ENCODE data around the gene RALBP1. TPM values are rescaled to one million over a fixed set of nuclear protein-coding genes. Genes with fewer than 3 reads are reported as not detected.
"Not testable (repeated sequence)": the region's sequence is repeated elsewhere in the genome, so short reads cannot be mapped to it uniquely, and the experiment has no call there.

Gene RALBP1
- total RNA-seq, 1 experiment from 2014 or later, result 70.0 TPM

DNA sequence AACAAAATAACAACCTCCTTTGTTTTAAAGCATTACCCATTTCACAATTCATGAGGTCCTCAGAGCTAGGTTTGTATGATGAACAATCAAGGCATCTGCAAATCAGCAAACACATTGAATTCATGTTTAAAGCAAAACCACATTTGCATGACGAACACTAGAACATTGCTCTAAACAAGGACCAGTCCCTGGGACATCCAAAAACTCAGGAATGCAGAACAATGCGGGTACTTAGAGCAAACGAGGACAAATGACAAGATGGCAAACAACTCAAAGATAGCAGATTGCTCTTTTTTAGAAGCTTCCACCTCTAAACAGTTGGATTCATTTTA lies 45.7 kb upstream of the RALBP1 start:
- Histone ChIP-seq H3K9me3 (ENCODE audit: control insufficient read depth, insufficient read depth, low read depth, low read length) (no peaks in the 10 kb centered on the region), H3K27me3 (ENCODE audit: control insufficient read depth, insufficient read depth, low read length) (no peaks in the 10 kb centered on the region), H3K4me1 (ENCODE audit: control insufficient read depth, insufficient read depth, low read length) (no peaks in the 10 kb centered on the region), H3K4me3 (ENCODE audit: low read depth in 2 of 2, low read length in 2 of 2) (no peak overlapping the region), H3K36me3 (ENCODE audit: control insufficient read depth, insufficient read depth, low read length) (no peaks in the 10 kb centered on the region), H3K27ac (ENCODE audit: low read length) (no peak overlapping the region)
- DNase-seq (ENCODE audit: low read depth, low spot score), result no peak
- no TSS peak for BruUV-seq (replicated peaks)
- no peak for ATAC-seq
- TF ChIP-seq SIN3A (IDR thresholded peaks at IDR 0.05; ENCODE audit: borderline replicate concordance, insufficient read depth, low read depth, low read length), result no peak
- TF ChIP-seq, protein P1, sequence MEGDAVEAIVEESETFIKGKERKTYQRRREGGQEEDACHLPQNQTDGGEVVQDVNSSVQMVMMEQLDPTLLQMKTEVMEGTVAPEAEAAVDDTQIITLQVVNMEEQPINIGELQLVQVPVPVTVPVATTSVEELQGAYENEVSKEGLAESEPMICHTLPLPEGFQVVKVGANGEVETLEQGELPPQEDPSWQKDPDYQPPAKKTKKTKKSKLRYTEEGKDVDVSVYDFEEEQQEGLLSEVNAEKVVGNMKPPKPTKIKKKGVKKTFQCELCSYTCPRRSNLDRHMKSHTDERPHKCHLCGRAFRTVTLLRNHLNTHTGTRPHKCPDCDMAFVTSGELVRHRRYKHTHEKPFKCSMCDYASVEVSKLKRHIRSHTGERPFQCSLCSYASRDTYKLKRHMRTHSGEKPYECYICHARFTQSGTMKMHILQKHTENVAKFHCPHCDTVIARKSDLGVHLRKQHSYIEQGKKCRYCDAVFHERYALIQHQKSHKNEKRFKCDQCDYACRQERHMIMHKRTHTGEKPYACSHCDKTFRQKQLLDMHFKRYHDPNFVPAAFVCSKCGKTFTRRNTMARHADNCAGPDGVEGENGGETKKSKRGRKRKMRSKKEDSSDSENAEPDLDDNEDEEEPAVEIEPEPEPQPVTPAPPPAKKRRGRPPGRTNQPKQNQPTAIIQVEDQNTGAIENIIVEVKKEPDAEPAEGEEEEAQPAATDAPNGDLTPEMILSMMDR (IDR thresholded peaks at IDR 0.05), result no peak
- TF ChIP-seq POLR2AphosphoS5 (IDR thresholded peaks at IDR 0.05; ENCODE audit: low read depth, low read length), result no peak
- TF ChIP-seq, protein P2, sequence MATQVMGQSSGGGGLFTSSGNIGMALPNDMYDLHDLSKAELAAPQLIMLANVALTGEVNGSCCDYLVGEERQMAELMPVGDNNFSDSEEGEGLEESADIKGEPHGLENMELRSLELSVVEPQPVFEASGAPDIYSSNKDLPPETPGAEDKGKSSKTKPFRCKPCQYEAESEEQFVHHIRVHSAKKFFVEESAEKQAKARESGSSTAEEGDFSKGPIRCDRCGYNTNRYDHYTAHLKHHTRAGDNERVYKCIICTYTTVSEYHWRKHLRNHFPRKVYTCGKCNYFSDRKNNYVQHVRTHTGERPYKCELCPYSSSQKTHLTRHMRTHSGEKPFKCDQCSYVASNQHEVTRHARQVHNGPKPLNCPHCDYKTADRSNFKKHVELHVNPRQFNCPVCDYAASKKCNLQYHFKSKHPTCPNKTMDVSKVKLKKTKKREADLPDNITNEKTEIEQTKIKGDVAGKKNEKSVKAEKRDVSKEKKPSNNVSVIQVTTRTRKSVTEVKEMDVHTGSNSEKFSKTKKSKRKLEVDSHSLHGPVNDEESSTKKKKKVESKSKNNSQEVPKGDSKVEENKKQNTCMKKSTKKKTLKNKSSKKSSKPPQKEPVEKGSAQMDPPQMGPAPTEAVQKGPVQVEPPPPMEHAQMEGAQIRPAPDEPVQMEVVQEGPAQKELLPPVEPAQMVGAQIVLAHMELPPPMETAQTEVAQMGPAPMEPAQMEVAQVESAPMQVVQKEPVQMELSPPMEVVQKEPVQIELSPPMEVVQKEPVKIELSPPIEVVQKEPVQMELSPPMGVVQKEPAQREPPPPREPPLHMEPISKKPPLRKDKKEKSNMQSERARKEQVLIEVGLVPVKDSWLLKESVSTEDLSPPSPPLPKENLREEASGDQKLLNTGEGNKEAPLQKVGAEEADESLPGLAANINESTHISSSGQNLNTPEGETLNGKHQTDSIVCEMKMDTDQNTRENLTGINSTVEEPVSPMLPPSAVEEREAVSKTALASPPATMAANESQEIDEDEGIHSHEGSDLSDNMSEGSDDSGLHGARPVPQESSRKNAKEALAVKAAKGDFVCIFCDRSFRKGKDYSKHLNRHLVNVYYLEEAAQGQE (IDR thresholded peaks at IDR 0.05; ENCODE audit: insufficient read depth in 1 of 2, low read depth in 2 of 2, low read length in 1 of 2), result no peak
- TF ChIP-seq TCF7L2 (IDR thresholded peaks at IDR 0.05; ENCODE audit: low read depth, low read length), result no peak
- in situ Hi-C loops (cut with HindIII; ENCODE audit: low pct_unique_long_range_greater_than_20kb, low sequenced_read_pairs), result no loop called here
- POLR2A ChIA-PET, result no interaction called here
- CTCF ChIA-PET, result no interaction called here
- intact Hi-C loops (cut with micrococcal nuclease; ENCODE audit: unreplicated experiment), result no loop called here

DNA sequence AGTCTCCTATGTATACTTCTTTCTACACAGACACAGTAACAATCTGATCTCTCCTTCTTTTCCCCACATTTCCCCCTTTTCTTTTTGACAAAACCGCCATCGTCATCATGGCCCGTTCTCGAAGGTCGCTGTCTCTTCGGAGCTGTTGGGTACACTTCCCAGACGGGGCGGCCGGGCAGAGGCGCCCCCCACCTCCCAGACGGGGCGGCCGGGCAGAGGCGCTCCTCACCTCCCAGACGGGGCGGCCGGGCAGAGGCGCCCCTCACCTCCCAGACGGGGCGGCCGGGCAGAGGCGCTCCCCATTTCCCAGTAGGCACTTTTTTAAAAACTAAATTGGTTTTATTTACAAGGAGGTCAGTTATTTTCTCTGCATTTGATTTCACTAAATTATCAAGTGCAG lies 45.0 kb upstream of the RALBP1 start:
- H3K4me1 ChIP-seq (ENCODE audit: control insufficient read depth, insufficient read depth, low read length); CTCF ChIA-PET; in situ Hi-C loops (cut with HindIII; ENCODE audit: low pct_unique_long_range_greater_than_20kb, low sequenced_read_pairs); H3K36me3 ChIP-seq (ENCODE audit: control insufficient read depth, insufficient read depth, low read length); POLR2A ChIA-PET; BruUV-seq (replicated peaks); H3K4me3 ChIP-seq (ENCODE audit: low read depth in 2 of 2, low read length in 2 of 2); intact Hi-C loops (cut with micrococcal nuclease; ENCODE audit: unreplicated experiment); H3K27ac ChIP-seq (ENCODE audit: low read length); H3K9me3 ChIP-seq (ENCODE audit: control insufficient read depth, insufficient read depth, low read depth, low read length); DNase-seq (ENCODE audit: low read depth, low spot score); ATAC-seq; H3K27me3 ChIP-seq (ENCODE audit: control insufficient read depth, insufficient read depth, low read length): not testable (repeated sequence)

DNA sequence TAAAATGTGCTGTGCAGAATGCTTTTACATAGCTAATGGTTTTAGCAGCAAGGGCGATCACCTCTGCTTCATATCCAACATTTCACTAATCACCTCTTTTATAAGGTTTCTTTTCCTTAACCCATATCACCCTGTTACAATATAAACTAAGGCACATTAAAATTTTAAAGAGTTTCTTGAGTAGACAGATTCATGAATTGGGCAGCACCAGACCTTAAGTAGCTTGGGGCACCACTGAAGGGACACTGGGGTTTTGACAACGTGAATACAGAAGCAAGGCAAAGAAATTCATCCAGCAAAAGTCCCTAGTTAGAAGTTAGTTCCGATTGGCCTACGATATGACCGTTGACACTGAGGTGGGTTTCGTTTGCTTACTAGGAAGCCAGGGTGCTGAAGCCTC lies 44.0 kb upstream of the RALBP1 start:
- ATAC-seq (no peak), DNase-seq (ENCODE audit: low read depth, low spot score) (no peak)
- Histone ChIP-seq H3K4me1 (ENCODE audit: control insufficient read depth, insufficient read depth, low read length) (no peaks in the 10 kb centered on the region), H3K27me3 (ENCODE audit: control insufficient read depth, insufficient read depth, low read length) (no peaks in the 10 kb centered on the region), H3K27ac (ENCODE audit: low read length) (no peak overlapping the region), H3K9me3 (ENCODE audit: control insufficient read depth, insufficient read depth, low read depth, low read length) (no peaks in the 10 kb centered on the region), H3K36me3 (ENCODE audit: control insufficient read depth, insufficient read depth, low read length) (no peaks in the 10 kb centered on the region), H3K4me3 (ENCODE audit: low read depth in 2 of 2, low read length in 2 of 2) (no peak overlapping the region)
- TF ChIP-seq TCF7L2 (IDR thresholded peaks at IDR 0.05; ENCODE audit: low read depth, low read length) (no peak), POLR2AphosphoS5 (IDR thresholded peaks at IDR 0.05; ENCODE audit: low read depth, low read length) (no peak), SIN3A (IDR thresholded peaks at IDR 0.05; ENCODE audit: borderline replicate concordance, insufficient read depth, low read depth, low read length) (no peak)
- TF ChIP-seq, protein P1 (IDR thresholded peaks at IDR 0.05), result no peak
- TF ChIP-seq, protein P2 (IDR thresholded peaks at IDR 0.05; ENCODE audit: insufficient read depth in 1 of 2, low read depth in 2 of 2, low read length in 1 of 2), result no peak
- in situ Hi-C loops (cut with HindIII; ENCODE audit: low pct_unique_long_range_greater_than_20kb, low sequenced_read_pairs) (no loop called here), intact Hi-C loops (cut with micrococcal nuclease; ENCODE audit: unreplicated experiment) (no loop called here)
- CTCF ChIA-PET, result no interaction called here
- POLR2A ChIA-PET, result no interaction called here
- BruUV-seq (replicated peaks), result no TSS peak

DNA sequence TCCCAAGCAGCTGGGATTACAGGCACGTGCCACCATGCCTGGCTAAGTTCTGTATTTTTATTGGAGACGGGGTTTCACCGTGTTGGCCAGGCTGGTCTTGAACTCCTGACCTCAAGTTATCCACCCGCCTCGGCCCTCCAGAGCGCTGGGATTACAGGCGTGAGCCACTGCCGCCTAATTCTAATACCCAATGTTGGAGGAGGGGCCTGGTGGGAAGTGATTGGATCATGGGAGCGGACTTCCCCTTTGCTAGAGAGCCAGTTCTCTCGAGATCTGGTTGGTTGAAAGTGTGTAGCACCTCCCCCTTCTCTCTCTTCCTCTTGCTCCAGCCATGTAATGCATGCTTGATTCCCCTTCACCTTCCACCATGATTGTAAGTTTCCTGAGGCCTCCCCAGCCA lies 42.2 kb upstream of the RALBP1 start:
- DNase-seq (ENCODE audit: low read depth, low spot score); H3K27ac ChIP-seq (ENCODE audit: low read length); H3K27me3 ChIP-seq (ENCODE audit: control insufficient read depth, insufficient read depth, low read length); H3K36me3 ChIP-seq (ENCODE audit: control insufficient read depth, insufficient read depth, low read length); ATAC-seq; H3K4me1 ChIP-seq (ENCODE audit: control insufficient read depth, insufficient read depth, low read length); CTCF ChIA-PET; BruUV-seq (replicated peaks); intact Hi-C loops (cut with micrococcal nuclease; ENCODE audit: unreplicated experiment); H3K4me3 ChIP-seq (ENCODE audit: low read depth in 2 of 2, low read length in 2 of 2); H3K9me3 ChIP-seq (ENCODE audit: control insufficient read depth, insufficient read depth, low read depth, low read length); in situ Hi-C loops (cut with HindIII; ENCODE audit: low pct_unique_long_range_greater_than_20kb, low sequenced_read_pairs); POLR2A ChIA-PET: not testable (repeated sequence)

All from Panc1 (cell line).